PC-9 (cell line): Measurements from ENCODE around the gene IL16. TPM values are rescaled to one million over a fixed set of nuclear protein-coding genes. Genes with fewer than 3 reads are reported as not detected.

Experiments used
- BruUV-seq: library from RNA; stranded (reverse); fragments of 400-500 nt; replicated peaks from 2 replicates; lab custom pipeline; 2021; lab: Mats Ljungman, UMichigan
- CTCF ChIA-PET: fragments of 300-600 bp; sonication (Branson Sonifier 250); formaldehyde crosslinking; loops from one replicate; lab custom pipeline; 2022; ENCODE audit warnings: antibody characterized with exemption; lab: Charles Lee
- POLR2A ChIA-PET: fragments of 300-600 bp; sonication (Branson Sonifier 250); formaldehyde crosslinking; loops from one replicate; lab custom pipeline; 2022; ENCODE audit warnings: antibody characterized with exemption; ENCODE audit not compliant: unreplicated experiment; lab: Charles Lee
- DNase-seq, 2 experiments: peaks; one replicate each; pipeline versions ENCODE4 v3.0.0 to v3.0.0-alpha.2; 2015 to 2022; ENCODE audit warnings: mixed read lengths in 1 of 2
- H2AFZ ChIP-seq: fragments of 200-600 bp; sonication (generic); 2 replicates; pipeline ENCODE4 v1.8.1; 2017; ENCODE audit warnings: antibody characterized with exemption
- H3F3A ChIP-seq: fragments of 200-600 bp; sonication (generic); 2 replicates; pipeline ENCODE4 v1.8.1; 2017; ENCODE audit warnings: antibody characterized with exemption, mild to moderate bottlenecking, low read depth; ENCODE audit not compliant: insufficient read depth
- H3K27ac ChIP-seq: fragments of 200-600 bp; sonication (generic); 2 replicates; pipeline ENCODE4 v1.6.1; 2016; ENCODE audit warnings: mixed run types
- H3K27me3 ChIP-seq: fragments of 200-600 bp; sonication (generic); 2 replicates; pipeline ENCODE4 v1.6.1; 2016; ENCODE audit warnings: low read depth, mixed run types; ENCODE audit not compliant: insufficient read depth
- H3K36me3 ChIP-seq: fragments of 200-600 bp; sonication (generic); 2 replicates; pipeline ENCODE4 v1.6.1; 2016; ENCODE audit warnings: low read depth, mixed run types
- H3K4me1 ChIP-seq: fragments of 200-600 bp; sonication (generic); replicated peaks from 2 replicates; pipeline ENCODE4 v1.6.1; 2016; ENCODE audit warnings: mixed run types; ENCODE audit not compliant: insufficient read depth
- H3K4me2 ChIP-seq: fragments of 200-600 bp; sonication (generic); 2 replicates; pipeline ENCODE4 v1.6.1; 2017; ENCODE audit warnings: mixed run types
- H3K4me3 ChIP-seq: fragments of 200-600 bp; sonication (generic); 2 replicates; pipeline ENCODE4 v1.6.1; 2016; ENCODE audit warnings: mixed run types
- H3K79me2 ChIP-seq: fragments of 200-600 bp; sonication (generic); 2 replicates; pipeline ENCODE4 v1.6.1; 2017; ENCODE audit warnings: low read depth, mixed run types
- H3K9me2 ChIP-seq: fragments of 200-600 bp; sonication (generic); 2 replicates; pipeline ENCODE4 v1.8.1; 2017; ENCODE audit warnings: mild to moderate bottlenecking; ENCODE audit not compliant: insufficient read depth
- H3K9me3 ChIP-seq: fragments of 200-600 bp; sonication (generic); 2 replicates; pipeline ENCODE4 v1.8.1; 2016; ENCODE audit warnings: low read depth; ENCODE audit not compliant: insufficient read depth
- H4K20me1 ChIP-seq: fragments of 200-600 bp; sonication (generic); 2 replicates; pipeline ENCODE4 v1.8.1; 2017; ENCODE audit not compliant: insufficient read depth
- CTCF ChIP-seq: fragments of 200-600 bp; sonication (generic); conservative IDR thresholded peaks from 2 replicates; pipeline ENCODE4 v1.6.1; 2017; ENCODE audit warnings: mixed run types, antibody characterized with exemption, mild to moderate bottlenecking, moderate library complexity
- EZH2 ChIP-seq: fragments of 200-600 bp; sonication (generic); IDR thresholded peaks from 2 replicates; pipeline ENCODE4 v1.8.0; 2017; ENCODE audit warnings: antibody characterized with exemption, low read depth
- intact Hi-C: fragments of 100-400 bp; cut with micrococcal nuclease; formaldehyde crosslinking; loops from one replicate; pipeline ENCODE4 v1.10.0; 2022; ENCODE audit not compliant: unreplicated experiment
- total RNA-seq: library from RNA; stranded (reverse); gene quantifications from 2 replicates; pipeline ENCODE4 v1.2.3, GENCODE V29; 2021

The IL16 gene
- total RNA-seq, 1 experiment from 2014 or later = 0.50 TPM

GRCh38 chr15:81163961-81164800, 32.5 kb upstream of the IL16 start:
- BruUV-seq = no TSS peak
- Histone ChIP-seq H3F3A (no peaks in the 10 kb centered on the region), H4K20me1 (no peaks in the 10 kb centered on the region), H3K4me3 (no peak overlapping the region), H3K79me2 (no peaks in the 10 kb centered on the region), H2AFZ (no peak overlapping the region), H3K4me2 (no peak overlapping the region), H3K9me2 (no peaks in the 10 kb centered on the region), H3K36me3 (no peaks in the 10 kb centered on the region), H3K9me3 (no peaks in the 10 kb centered on the region), H3K27me3 (peaks cover 30% of the 10 kb centered on the region), H3K27ac (no peak overlapping the region), H3K4me1 (no peaks in the 10 kb centered on the region)
- CTCF ChIA-PET = no interaction called here
- DNase-seq = no peak
- intact Hi-C loops = no loop called here
- TF ChIP-seq CTCF (no peak), EZH2 (no peak)
- POLR2A ChIA-PET = no interaction called here

GRCh38 chr15:81165535-81165934, 31.1 kb upstream of the IL16 start:
- ChIA-PET POLR2A (no interaction called here), CTCF (no interaction called here)
- H3K9me3 ChIP-seq = no peaks in the 10 kb centered on the region
- H2AFZ ChIP-seq = no peak overlapping the region
- no TSS peak for BruUV-seq
- intact Hi-C loops = no loop called here
- H3F3A ChIP-seq = no peaks in the 10 kb centered on the region
- no peak overlapping the region for H3K4me2 ChIP-seq
- no peak for TF ChIP-seq CTCF
- no peak for TF ChIP-seq EZH2
- H3K36me3 ChIP-seq = no peaks in the 10 kb centered on the region
- H3K9me2 ChIP-seq = no peaks in the 10 kb centered on the region
- no peak for DNase-seq
- peaks cover 24% of the 10 kb centered on the region for H3K27me3 ChIP-seq
- H4K20me1 ChIP-seq = no peaks in the 10 kb centered on the region
- H3K79me2 ChIP-seq = no peaks in the 10 kb centered on the region
- H3K4me3 ChIP-seq = no peak overlapping the region
- H3K4me1 ChIP-seq = no peaks in the 10 kb centered on the region
- H3K27ac ChIP-seq = no peak overlapping the region

GRCh38 chr15:81166636-81167305, 29.9 kb upstream of the IL16 start:
- TF ChIP-seq CTCF (no peak), EZH2 (no peak)
- Histone ChIP-seq H3K4me3 (no peak overlapping the region), H4K20me1 (no peaks in the 10 kb centered on the region), H3K9me2 (no peaks in the 10 kb centered on the region), H2AFZ (no peak overlapping the region), H3K79me2 (no peaks in the 10 kb centered on the region), H3K36me3 (no peaks in the 10 kb centered on the region), H3K4me1 (no peaks in the 10 kb centered on the region), H3K9me3 (no peaks in the 10 kb centered on the region), H3K27me3 (peaks cover 17% of the 10 kb centered on the region), H3F3A (no peaks in the 10 kb centered on the region), H3K27ac (no peak overlapping the region), H3K4me2 (no peak overlapping the region)
- POLR2A ChIA-PET = no interaction called here
- no peak for DNase-seq
- intact Hi-C loops = no loop called here
- CTCF ChIA-PET = no interaction called here
- BruUV-seq = no TSS peak
